CD8-positive, alpha-beta memory T cell (primary cell): ENCODE measurements around the gene RPL12. TPM values are rescaled to one million over a fixed set of nuclear protein-coding genes. Genes with fewer than 3 reads are reported as not detected.

Experiments
- CTCF ChIA-PET: fragments of 350-600 bp; sonication (Branson Sonifier 250); formaldehyde crosslinking; loops from one replicate; lab custom pipeline; 2021; ENCODE audit warnings: antibody characterized with exemption; lab: Charles Lee
- POLR2A ChIA-PET: fragments of 350-600 bp; sonication (Branson Sonifier 250); formaldehyde crosslinking; loops from one replicate; lab custom pipeline; 2021; ENCODE audit warnings: antibody characterized with exemption; lab: Charles Lee
- DNase-seq, 5 donors: peaks; one replicate each; pipeline versions ENCODE4 v3.0.0 to v3.0.0-alpha.2; 2020 to 2022; ENCODE audit warnings: mixed read lengths in 1 of 5
- H3K27ac ChIP-seq: one replicate; pipeline ENCODE4 v1.7.0; 2013; ENCODE audit warnings: low read depth, mild to moderate bottlenecking, low read length, moderate library complexity
- H3K27me3 ChIP-seq: 2 replicates; pipeline ENCODE4 v1.7.0; 2013; ENCODE audit warnings: low read length, mild to moderate bottlenecking; ENCODE audit not compliant: insufficient read depth, poor library complexity, severe bottlenecking
- H3K36me3 ChIP-seq: 2 replicates; pipeline ENCODE4 v1.7.0; 2013; ENCODE audit warnings: mild to moderate bottlenecking, low read length, moderate library complexity; ENCODE audit not compliant: insufficient read depth
- H3K4me1 ChIP-seq: 2 replicates; pipeline ENCODE4 v1.7.0; 2013; ENCODE audit warnings: mild to moderate bottlenecking, low read length, moderate library complexity; ENCODE audit not compliant: insufficient read depth
- H3K4me3 ChIP-seq: 2 replicates; pipeline ENCODE4 v1.7.0; 2013; ENCODE audit warnings: mild to moderate bottlenecking, low read length
- H3K9me3 ChIP-seq: 2 replicates; pipeline ENCODE4 v1.7.0; 2013; ENCODE audit warnings: mild to moderate bottlenecking, low read length
- H3K27ac Mint-ChIP-seq, 8 donors: one replicate each; pipeline ENCODE4 v1.8.0; 2020 to 2021; ENCODE audit warnings: mixed read lengths in 8 of 8, mild to moderate bottlenecking in 6 of 8, inconsistent platforms in 3 of 8, moderate library complexity in 3 of 8
- H3K27me3 Mint-ChIP-seq, 2 donors: one replicate each; pipeline ENCODE4 v1.8.0; 2020 to 2021; ENCODE audit warnings: mixed read lengths in 2 of 2, mild to moderate bottlenecking in 1 of 2, moderate library complexity in 1 of 2
- H3K36me3 Mint-ChIP-seq, 3 donors: one replicate each; pipeline ENCODE4 v1.8.0; 2020 to 2021; ENCODE audit warnings: mixed read lengths in 3 of 3, inconsistent platforms in 1 of 3, mild to moderate bottlenecking in 1 of 3
- H3K4me1 Mint-ChIP-seq, 3 donors: one replicate each; pipeline ENCODE4 v1.8.0; 2020 to 2021; ENCODE audit warnings: mixed read lengths in 3 of 3, inconsistent platforms in 1 of 3, mild to moderate bottlenecking in 1 of 3
- H3K4me3 Mint-ChIP-seq, 7 donors: one replicate each; pipeline ENCODE4 v1.8.0; 2020 to 2021; ENCODE audit warnings: mixed read lengths in 7 of 7, mild to moderate bottlenecking in 6 of 7, moderate library complexity in 4 of 7, inconsistent platforms in 2 of 7
- H3K9me3 Mint-ChIP-seq, 5 donors: one replicate each; pipeline ENCODE4 v1.8.0; 2020 to 2022; ENCODE audit warnings: mixed read lengths in 5 of 5, mild to moderate bottlenecking in 3 of 5, moderate library complexity in 2 of 5, inconsistent platforms in 1 of 5
- polyA plus RNA-seq: library from polyadenylated mRNA; unstranded; fragments of 300-500 nt; fragmentation: Illumina TruSeq; gene quantifications from one replicate; pipeline ENCODE4 v1.2.3, GENCODE V29; 2021
- total RNA-seq, 2 experiments: library from RNA; stranded (reverse); gene quantifications; one replicate each; pipeline ENCODE4 v1.2.3, GENCODE V29; 2021

The RPL12 gene
- total and polyA plus RNA-seq, 3 experiments from 2014 or later, result 1,457 to 1,549 (median 1,533) TPM

GRCh38 chr9:127445851-127446712 lies 5.1 kb downstream of the RPL12 start:
- peaks cover 27 to 34% (median 33%) of the 10 kb centered on the region in 3 donors for H3K4me1 Mint-ChIP-seq
- H3K9me3 ChIP-seq, result no peaks in the 10 kb centered on the region
- no peak overlapping the region for H3K27ac ChIP-seq
- peak overlapping the region in 7 of 8 donors; percentile 45 to 88 (median 75) for H3K27ac Mint-ChIP-seq
- ChIA-PET POLR2A (no interaction called here), CTCF (interaction anchor here (1.0 kb wide), 1 partner anchor 49 kb away, joined by 3 read pairs; the partner anchor contains the start of gene SLC2A8)
- H3K27me3 Mint-ChIP-seq, result no peaks in the 10 kb centered on the region
- peak overlapping the region in 1 of 7 donors; percentile 51 for H3K4me3 Mint-ChIP-seq
- DNase-seq, result no peak
- H3K4me1 ChIP-seq, result peaks cover 21% of the 10 kb centered on the region
- H3K36me3 Mint-ChIP-seq, result peaks cover 7 to 89% (median 27%) of the 10 kb centered on the region in 3 donors
- H3K27me3 ChIP-seq, result no peaks in the 10 kb centered on the region
- H3K4me3 ChIP-seq, result no peak overlapping the region
- H3K36me3 ChIP-seq, result peaks cover 64% of the 10 kb centered on the region
- H3K9me3 Mint-ChIP-seq, result no peaks in the 10 kb centered on the region

GRCh38 chr9:127444921-127445850 lies 6.0 kb downstream of the RPL12 start:
- Histone ChIP-seq H3K36me3 (peaks cover 72% of the 10 kb centered on the region), H3K4me3 (no peak overlapping the region), H3K27ac (no peak overlapping the region), H3K9me3 (no peaks in the 10 kb centered on the region), H3K27me3 (no peaks in the 10 kb centered on the region), H3K4me1 (peaks cover 16% of the 10 kb centered on the region)
- Mint-ChIP-seq H3K27ac (peak overlapping the region in 4 of 8 donors; percentile 18 to 83 (median 61)), H3K27me3 (no peaks in the 10 kb centered on the region), H3K9me3 (no peaks in the 10 kb centered on the region), H3K4me3 (no peak overlapping the region), H3K4me1 (peaks cover 25 to 28% (median 27%) of the 10 kb centered on the region in 3 donors), H3K36me3 (peaks cover 13 to 89% (median 35%) of the 10 kb centered on the region in 3 donors)
- POLR2A ChIA-PET, result no interaction called here
- CTCF ChIA-PET, result interaction anchor here (1.5 kb wide), 1 partner anchor 10 kb away, joined by 5 read pairs; no protein-coding TSS in a partner anchor
- DNase-seq, result no peak

GRCh38 chr9:127444283-127444920 lies 6.8 kb downstream of the RPL12 start:
- peak overlapping the region in 3 of 8 donors; percentile 17 to 89 (median 50) for H3K27ac Mint-ChIP-seq
- peaks cover 8% of the 10 kb centered on the region for H3K4me1 ChIP-seq
- H3K4me3 Mint-ChIP-seq, result peak overlapping the region in 1 of 7 donors; percentile 12
- POLR2A ChIA-PET, result no interaction called here
- H3K27me3 ChIP-seq, result no peaks in the 10 kb centered on the region
- H3K4me1 Mint-ChIP-seq, result peaks cover 17 to 21% (median 20%) of the 10 kb centered on the region in 3 donors
- no peak overlapping the region for H3K27ac ChIP-seq
- H3K9me3 ChIP-seq, result no peaks in the 10 kb centered on the region
- no peaks in the 10 kb centered on the region for H3K27me3 Mint-ChIP-seq
- peaks cover 14 to 88% (median 38%) of the 10 kb centered on the region in 3 donors for H3K36me3 Mint-ChIP-seq
- CTCF ChIA-PET, result interaction anchor here (1.5 kb wide), 1 partner anchor 11 kb away, joined by 5 read pairs; no protein-coding TSS in a partner anchor
- peaks cover 73% of the 10 kb centered on the region for H3K36me3 ChIP-seq
- H3K9me3 Mint-ChIP-seq, result no peaks in the 10 kb centered on the region
- H3K4me3 ChIP-seq, result no peak overlapping the region
- no peak for DNase-seq

GRCh38 chr9:127438394-127438793 lies 12.8 kb downstream of the RPL12 start:
- Mint-ChIP-seq H3K27ac (peak overlapping the region in 7 of 8 donors; percentile 36 to 97 (median 91)), H3K36me3 (peaks cover 21 to 87% (median 34%) of the 10 kb centered on the region in 3 donors), H3K4me1 (peaks cover 17 to 29% (median 29%) of the 10 kb centered on the region in 3 donors), H3K27me3 (no peaks in the 10 kb centered on the region), H3K4me3 (peak overlapping the region in 1 of 7 donors; percentile 20), H3K9me3 (no peaks in the 10 kb centered on the region)
- CTCF ChIA-PET, result interaction anchor here (0.9 kb wide), 2 partner anchors 17 to 224 kb away, joined by 3 read pairs; no protein-coding TSS in a partner anchor
- H3K4me3 ChIP-seq, result no peak overlapping the region
- DNase-seq, result no peak
- no peak overlapping the region for H3K27ac ChIP-seq
- no peaks in the 10 kb centered on the region for H3K27me3 ChIP-seq
- POLR2A ChIA-PET, result interaction anchor here (1.2 kb wide), 1 partner anchor 13 kb away, joined by 6 read pairs; the partner anchor contains the start of genes LRSAM1 and RPL12
- no peaks in the 10 kb centered on the region for H3K4me1 ChIP-seq
- H3K9me3 ChIP-seq, result no peaks in the 10 kb centered on the region
- peaks cover 79% of the 10 kb centered on the region for H3K36me3 ChIP-seq

- H3K27me3 ChIP-seq, result no peaks in the 10 kb centered on the region
- Mint-ChIP-seq H3K36me3 (peaks cover 26 to 89% (median 33%) of the 10 kb centered on the region in 3 donors), H3K4me1 (peaks cover 17 to 30% (median 29%) of the 10 kb centered on the region in 3 donors), H3K27me3 (no peaks in the 10 kb centered on the region), H3K27ac (peak overlapping the region; percentile 36 to 97 (median 90)), H3K4me3 (peak overlapping the region; percentile 19 to 75 (median 63)), H3K9me3 (no peaks in the 10 kb centered on the region)
- no peak overlapping the region for H3K4me3 ChIP-seq
- H3K9me3 ChIP-seq, result no peaks in the 10 kb centered on the region
- peaks cover 81% of the 10 kb centered on the region for H3K36me3 ChIP-seq
- no peak overlapping the region for H3K27ac ChIP-seq
- ChIA-PET POLR2A (interaction anchor here (1.2 kb wide), 1 partner anchor 13 kb away, joined by 6 read pairs; the partner anchor contains the start of genes LRSAM1 and RPL12), CTCF (interaction anchor here (0.9 kb wide), 2 partner anchors 18 to 223 kb away, joined by 3 read pairs; no protein-coding TSS in a partner anchor)
- DNase-seq, result peak in 4 of 5 donors; percentile 33 to 66 (median 54)
- H3K4me1 ChIP-seq, result no peaks in the 10 kb centered on the region
Observed at GRCh38 chr9:127437497-127438264, 13.5 kb downstream of the RPL12 start.

- Histone ChIP-seq H3K9me3 (no peaks in the 10 kb centered on the region), H3K27me3 (no peaks in the 10 kb centered on the region), H3K27ac (no peak overlapping the region), H3K36me3 (peaks cover 29% of the 10 kb centered on the region), H3K4me1 (peaks cover 11% of the 10 kb centered on the region), H3K4me3 (no peak overlapping the region)
- Mint-ChIP-seq H3K9me3 (no peaks in the 10 kb centered on the region), H3K4me1 (peaks cover 29 to 47% (median 39%) of the 10 kb centered on the region in 3 donors), H3K27me3 (no peaks in the 10 kb centered on the region), H3K36me3 (peaks cover 11 to 71% (median 37%) of the 10 kb centered on the region in 3 donors), H3K27ac (peak overlapping the region in 1 of 8 donors; percentile 60), H3K4me3 (no peak overlapping the region)
- POLR2A ChIA-PET, result no interaction called here
- CTCF ChIA-PET, result interaction anchor here (0.6 kb wide), 1 partner anchor 1518 kb away, joined by 3 read pairs; no protein-coding TSS in a partner anchor
- no peak for DNase-seq
Observed at GRCh38 chr9:127430415-127430814, 20.8 kb downstream of the RPL12 start.
